Stimulated activated CD4-positive, alpha-beta T cell treated with anti-CD3 and anti-CD28 coated beads, TNF-alpha, amount 100 ng/mL, for 1 hour (primary cell): Measurements from ENCODE around the gene CDC37.
"Not testable (repeated sequence)": the region's sequence is repeated elsewhere in the genome, so short reads cannot be mapped to it uniquely, and the experiment has no call there.

Experiments
- DNase-seq, 3 donors: peaks; one replicate each; pipeline ENCODE4 v3.0.0-alpha.2; 2020; ENCODE audit warnings: low read depth in 3 of 3, low spot score in 1 of 3

Gene CDC37

DNA sequence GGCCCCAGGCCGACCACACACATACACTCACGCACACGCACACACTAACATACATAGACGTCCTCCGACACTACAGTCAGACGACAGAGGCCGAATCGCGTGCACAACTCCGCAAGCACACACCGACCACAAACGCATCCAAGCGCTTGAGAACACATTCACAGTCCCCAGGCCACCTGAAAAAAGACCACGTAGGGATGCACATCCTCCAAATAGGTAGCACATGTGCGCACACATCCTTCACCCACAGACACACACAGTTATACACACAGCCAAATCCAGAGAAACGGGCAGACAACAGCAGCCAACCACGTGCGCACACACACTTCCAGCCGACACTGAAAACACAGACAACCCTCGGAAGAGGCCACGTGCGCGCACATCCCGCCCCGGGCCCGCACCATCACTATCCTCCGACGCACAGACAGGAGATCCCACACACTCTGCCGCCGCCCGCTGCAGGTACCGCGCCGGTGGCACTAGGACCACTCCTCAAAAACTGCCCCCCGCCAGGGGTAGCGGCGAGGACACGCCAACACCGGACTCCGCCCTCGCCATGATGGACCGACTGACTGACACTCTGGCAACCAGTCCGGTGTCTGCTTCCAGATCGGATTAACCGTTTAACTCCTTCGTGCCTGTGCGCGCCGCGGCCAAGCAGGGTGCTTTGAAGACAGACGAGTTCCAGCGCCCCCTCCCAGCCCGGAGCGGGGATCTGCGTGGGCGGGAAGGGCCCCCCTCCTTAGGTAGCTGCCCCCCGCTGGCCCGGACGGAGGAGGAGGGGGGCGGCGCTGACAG is 16.5 kb upstream of the CDC37 start:
- no peak for DNase-seq

DNA sequence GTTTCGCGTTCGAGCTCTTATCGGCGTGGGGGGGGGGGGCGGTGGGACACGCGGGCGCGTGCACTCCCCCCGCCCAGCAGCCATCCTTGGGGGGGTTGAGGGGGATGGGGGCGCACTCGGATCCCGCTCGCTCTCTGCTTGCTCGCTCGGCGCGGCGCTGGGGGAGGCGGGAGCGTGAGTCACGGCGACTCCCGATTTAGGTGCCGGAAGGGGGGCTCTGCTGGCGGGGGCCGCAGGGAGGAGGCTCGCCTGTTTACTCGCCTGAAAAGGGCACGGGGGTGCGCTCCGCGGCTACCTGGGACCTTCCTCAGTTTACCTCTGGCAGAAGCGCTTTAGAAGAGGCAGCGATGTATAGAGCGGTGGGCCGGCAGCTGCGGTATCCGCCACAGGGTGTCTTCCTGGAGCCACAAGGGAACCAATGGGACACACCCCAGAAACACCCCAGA is 15.9 kb upstream of the CDC37 start:
- no peak for DNase-seq

DNA sequence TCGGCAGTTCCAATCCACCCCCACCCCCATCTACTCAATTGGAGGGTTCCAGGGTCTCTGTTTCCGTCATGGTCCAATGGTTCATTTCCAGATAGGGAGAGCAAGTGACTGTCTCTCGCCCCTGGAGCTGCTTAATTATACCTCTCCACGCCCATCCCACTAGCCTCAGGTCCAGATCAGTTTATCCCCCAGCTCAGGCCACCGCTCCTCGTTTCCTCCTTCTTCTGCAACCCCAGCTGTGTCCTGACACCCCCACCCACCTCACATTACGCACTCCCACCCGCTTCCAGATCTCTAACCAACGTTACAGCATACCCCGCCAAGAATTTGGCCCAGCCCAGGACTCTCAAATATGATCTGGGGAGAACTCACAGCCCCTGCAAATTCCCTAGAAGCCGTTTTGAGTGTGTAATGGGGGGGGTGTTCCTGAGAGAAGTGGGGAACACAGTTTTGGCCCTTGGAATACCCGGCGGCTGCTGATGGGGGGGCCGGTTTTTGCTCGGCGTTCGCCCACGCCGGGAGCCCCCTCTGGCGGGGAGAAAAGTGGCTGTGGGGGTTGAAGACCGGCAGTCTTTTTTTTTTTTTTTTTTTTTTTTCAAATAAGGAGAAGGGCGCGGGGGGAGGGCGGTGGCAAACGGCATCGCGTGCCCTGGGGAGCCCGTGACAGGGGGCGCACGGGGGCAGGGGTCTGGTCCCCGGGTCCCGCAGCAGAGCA is 15.3 kb upstream of the CDC37 start:
- DNase-seq: no peak

DNA sequence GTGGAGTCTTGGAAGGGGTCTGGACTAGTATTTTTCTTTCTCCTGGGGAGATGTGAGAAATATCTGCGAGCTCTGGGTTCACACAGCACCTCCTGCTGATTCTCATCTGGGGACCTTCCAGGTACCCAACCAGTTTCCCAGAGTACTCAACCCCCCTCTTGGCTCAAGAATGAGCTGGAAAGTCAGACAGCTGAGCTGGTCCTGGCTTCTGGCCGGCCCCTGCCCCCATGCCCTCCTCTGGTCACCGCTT is 14.8 kb upstream of the CDC37 start:
- DNase-seq: no peak

DNA sequence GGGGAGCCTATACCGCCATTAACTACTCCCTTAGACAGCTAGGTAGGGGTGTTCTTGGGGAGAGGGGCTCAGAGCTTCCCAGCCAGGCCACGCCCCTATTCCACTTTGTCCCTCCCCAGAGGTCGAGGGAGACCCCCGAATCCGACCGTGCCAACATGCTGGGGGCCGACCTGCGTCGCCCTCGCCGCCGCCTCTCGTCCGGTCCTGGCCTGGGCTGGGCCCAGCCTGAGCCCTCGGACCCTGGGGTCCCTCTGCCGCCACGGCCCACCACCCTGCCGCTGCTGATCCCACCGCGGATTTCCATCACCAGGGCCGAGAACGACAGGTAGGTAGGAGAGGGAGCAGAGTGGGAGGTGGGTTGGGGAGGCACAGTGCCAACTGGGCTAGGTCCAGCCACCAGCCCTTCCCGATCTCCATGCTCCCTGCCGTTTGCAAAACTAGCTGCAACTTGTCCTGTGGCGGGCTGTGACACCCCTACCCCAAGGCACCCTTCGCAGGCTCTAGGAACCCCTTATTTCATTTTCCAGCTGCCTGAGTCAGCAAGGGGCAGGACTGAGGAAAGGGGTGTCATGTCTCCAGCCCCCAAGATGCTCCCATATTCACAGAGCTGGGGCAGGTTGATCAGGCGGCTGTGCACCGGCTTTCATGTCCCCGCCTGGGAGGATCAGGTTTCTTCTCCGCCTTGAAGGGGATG is 14.3 kb upstream of the CDC37 start:
- no peak for DNase-seq

DNA sequence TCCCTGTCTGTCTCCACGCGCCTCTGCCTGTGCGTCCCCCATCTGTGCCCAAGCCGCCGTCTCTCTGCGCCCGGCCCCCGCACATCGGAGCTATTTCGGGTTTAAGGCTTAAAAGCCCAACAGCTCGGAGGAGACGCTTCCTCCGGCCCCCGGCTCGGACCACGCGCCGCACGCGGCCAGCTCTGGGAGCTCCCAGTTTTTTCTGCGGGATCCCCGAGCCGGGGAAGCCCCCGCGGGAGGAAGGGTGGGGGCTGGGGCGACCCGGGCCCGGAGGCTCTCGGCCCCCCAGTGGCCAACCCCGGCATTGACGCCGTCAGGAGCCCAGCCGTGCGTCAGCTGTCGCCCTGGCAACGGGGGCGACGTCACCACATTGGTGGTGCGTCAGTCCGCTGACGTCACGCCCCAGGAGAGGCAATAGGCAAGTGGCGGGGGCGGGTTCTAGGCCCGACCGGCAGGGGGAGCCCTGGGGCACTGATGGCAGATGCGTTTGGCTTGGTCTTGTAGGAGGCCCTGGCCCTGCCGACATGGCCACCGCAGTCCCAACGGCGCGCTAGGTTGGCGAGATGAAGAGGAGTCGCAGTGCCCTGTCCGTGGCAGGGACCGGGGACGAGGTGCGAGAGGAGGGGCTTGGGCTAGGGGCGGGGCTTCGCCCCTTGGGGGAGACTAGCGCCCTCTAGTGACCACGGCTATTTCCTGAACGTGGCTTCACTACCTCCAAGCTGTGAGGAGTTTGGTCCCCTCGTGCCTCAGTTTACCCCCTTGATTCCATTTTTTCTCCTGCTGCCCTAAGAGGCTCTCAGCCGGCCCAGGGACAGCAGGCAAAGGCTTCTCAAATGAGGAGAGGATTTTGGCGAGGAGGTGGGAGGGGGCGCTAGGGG is 13.3 kb upstream of the CDC37 start:
- peak; percentile 79 to 92 (median 85) for DNase-seq

DNA sequence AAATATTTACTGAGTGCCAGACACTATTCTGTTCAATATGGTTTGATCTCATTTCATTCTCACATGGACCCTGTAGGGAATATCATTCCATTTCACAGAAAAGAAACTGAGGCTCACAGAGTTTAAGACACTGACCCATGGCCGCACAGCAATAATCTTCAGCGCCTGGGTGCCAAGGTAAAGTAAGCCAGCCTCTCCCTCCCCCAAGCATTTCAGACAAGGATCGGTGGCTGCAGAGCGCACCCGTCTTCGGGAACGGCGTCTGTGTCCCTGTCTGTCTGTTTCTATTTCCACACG is 12.7 kb upstream of the CDC37 start:
- DNase-seq: no peak

DNA sequence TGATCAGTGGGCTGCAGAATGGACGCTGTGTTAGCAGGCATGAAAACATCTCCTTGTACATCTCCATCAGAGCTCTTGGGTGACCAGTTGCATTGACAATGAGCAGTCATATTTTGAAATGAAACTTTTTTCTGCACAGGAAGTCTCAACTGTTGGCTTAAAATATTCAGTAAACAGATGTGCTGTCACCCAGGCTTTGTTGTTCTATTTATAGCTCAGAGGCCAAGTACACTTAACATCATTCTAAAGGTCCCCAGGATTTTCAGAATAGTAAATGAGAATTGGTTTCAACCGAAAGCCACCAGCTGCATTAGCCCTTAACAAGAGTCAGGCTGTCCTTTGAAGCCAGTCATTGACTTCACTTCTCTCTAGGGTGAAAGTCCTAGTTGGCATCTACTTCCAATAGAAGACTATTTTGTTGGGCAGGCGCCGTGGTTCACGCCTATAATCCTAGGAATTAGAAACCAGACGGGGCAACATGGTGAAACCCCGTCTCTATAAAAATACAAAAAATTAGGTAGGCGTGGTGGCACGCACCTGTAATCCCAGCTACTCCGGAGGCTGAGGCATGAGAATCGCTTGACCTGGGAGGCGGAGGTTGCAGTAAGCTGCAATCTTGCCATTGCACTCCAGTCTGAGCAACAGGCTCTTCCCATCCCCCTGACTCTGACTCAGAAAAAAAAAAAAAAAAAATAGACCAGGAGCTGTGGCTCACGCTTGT is 9.1 kb upstream of the CDC37 start:
- DNase-seq: no peak

DNA sequence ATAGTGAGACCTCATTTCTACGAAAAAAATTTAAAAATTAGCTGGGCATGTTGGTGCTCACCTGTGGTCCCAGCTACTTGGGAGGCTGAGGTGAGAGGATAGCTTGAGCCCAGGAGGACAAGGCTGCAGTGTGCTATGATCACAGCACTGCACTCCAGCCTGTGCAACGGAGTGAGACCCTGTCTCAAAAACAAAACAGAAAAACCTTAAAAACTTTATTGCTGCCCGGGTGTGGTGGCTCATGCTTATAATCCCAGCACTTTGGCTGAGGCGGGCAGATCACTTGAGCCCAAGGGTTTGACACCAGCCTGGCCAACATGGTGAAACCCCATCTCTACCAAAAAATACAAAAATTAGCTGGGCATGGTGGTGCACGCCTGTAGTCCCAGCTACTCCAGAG is 7.9 kb upstream of the CDC37 start:
- DNase-seq: not testable (repeated sequence)

DNA sequence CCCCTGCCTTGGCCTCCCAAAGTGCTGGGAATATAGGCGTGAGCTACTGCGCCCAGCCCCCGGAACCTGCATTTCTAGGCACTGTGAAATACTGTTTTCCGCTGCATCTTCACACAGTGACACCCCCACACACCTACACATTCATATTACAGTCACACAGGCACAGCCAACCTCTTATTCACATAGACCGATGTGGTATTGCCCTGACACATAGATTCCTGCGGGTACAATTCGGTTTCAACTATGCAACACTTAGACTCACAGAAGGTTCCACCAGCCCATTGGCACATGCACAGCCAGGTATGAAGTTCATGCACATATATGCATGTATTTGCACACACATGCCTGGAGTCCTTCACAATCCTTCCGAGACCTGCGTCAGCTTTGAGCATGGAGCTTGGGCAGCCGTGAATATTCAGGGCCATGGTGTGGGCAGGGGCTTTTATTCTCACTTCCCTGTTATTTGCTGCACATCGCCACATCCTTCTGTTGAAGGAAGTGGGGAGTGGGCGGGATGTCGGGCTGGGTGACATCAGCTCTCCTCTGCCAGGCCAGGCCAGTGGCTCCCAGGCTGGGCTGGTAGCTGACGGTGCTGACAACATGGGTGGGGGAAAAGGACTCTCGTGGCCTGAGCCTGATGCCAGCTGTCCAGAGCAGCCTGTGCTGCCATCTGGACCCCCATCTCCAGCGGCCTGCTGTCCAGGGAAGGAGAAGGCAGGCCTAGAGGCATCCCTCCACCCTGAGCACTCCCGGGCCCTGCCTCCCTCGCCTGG is 5.4 kb upstream of the CDC37 start:
- no peak for DNase-seq

DNA sequence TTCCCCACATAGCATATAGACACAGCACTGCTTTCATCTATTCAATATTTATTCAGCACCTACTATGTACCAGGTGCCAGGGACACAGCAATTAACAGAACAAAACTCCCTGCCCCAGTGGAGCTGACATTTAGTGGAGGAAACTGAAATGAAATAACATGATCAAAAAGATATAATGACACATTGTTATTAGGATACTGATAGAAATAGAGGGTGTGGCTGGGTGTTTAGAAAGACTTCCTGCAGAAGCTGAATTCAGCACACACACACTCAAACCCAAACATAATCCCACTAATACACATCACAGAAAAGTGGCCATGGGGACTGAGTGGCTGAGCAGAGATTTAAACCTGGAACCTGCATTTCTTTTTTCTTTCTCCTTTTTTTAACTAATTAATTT is 3.8 kb upstream of the CDC37 start:
- no peak for DNase-seq

DNA sequence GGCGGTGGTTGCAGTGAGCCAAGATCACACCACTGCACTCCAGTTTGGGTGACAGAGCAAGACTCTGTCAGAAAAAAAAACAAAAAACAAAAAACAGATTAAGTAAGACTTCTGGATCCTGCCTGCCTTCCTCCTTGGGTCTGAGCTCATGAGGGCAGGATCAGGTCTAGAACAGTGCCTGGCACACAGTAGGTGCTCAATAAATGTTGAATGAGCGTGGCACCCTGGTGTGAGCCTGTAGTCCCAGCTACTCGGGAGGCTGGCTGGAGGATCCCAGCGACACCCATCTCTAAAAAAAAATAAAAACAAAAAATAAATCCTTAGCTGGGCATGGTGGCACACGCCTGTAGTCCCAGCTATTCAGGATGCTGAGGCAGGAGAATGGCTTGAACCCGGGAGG is 2.8 kb upstream of the CDC37 start:
- DNase-seq: no peak

DNA sequence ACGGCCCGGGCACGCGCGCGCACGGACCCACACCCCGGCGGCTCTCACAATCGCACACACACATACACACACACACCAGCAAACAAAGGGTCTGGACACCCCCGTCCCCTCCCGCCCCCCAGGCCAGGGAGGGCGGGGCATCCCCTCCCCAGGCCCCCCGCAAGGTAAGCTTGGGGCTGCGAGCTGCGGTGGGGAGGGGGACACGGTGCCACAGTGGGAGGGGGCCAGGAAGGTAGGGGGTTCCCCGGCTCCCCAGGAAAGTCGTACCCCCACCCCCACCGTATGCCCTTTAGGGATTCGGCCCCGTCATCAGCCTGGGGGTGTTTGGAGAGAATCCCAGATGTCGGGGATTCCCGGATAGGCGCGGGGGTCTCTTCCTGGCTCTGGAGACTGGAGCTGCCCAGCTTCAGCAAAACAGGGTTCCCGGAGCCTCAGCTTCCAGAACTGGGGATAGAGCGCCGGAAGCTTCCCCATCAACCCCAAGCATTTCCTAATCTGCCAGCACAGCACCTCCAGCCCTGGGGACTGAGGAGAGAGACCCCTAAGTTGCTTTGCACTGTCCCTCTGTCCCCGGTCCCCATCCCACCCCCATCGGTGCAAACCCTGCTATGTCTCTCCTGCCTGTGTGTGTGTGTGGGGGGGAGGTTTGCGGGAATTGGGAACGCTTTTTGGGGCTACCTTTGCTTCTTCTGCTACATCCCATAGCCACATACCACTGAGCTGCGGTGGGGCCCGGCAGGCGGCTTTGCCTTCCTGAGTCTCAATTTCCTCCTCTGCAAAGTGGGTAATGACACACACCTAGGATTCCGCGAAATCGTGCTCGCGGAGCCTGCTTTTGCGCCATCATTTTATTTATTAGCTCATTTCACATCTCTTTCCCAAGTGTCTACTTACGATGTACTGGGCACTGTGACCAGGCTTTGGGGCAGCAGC is 1.8 kb upstream of the CDC37 start:
- DNase-seq: no peak

DNA sequence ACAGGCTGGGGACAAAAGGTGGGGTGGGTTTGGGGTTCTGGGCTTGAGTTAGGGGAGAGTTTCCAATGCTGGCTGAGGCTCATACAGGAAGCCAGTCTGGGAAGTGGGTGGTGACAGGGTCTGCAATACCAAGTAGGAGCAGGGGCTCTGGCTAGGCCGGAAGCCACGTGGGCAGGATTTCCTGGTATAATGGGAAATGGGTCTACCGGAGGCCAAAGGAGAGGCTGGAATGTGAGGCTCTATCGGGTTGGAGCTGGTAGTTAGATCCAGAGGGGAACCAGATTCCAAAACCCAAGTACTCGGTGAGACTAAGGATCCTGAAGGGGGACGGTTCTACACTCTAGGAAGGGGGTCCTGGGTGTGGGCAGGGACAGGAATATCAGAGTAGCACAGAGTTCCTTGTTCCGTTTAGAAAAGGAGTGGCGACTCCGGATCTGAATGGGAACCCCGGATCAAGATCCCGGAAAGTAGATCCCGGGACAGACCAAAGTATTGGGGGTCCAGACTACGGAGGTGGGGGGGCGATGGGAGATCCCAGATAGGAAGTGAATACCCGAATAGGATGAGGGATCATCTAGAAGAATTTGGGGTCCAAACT is 802 bp downstream of the CDC37 start:
- DNase-seq: no peak

DNA sequence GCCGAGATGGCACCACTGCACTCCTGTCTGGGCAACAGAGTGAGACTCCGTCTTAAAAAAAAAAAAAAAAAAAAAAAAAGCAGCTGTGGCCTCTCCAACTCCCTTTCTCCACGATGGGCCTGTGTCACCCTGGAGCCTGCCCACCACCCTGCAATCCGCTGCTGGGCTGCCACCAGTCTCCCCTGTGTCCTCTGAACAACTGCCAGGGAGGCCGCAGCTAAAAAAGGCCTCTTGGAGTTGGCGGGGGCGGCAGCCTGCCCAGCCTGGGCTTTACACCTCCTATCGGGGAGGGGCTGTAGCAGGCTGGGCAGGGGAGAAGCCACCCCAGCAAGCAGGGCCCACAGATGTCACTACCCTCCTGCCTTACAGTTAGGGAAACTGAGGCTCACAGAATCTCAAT is 3.5 kb downstream of the CDC37 start:
- no peak for DNase-seq

DNA sequence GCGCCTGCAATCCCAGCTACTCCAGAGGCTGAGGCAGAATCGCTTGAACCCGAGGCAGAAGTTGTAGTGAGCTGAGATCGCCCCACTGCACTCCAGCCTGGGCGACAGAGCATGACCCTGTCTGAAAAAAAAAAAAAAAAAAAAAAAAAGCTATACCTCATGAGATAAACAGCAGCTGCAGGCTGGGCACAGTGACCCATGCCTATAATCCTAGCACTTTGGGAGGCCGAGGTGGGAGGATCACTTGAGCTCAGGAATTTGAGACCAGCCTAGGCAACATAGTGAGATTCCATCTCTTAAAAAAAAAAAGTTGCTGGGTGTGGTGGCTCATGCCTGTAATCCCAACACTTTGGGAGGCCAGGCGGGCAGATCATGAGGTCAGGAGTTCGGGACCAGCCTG is 4.0 kb downstream of the CDC37 start:
- not testable (repeated sequence) for DNase-seq

DNA sequence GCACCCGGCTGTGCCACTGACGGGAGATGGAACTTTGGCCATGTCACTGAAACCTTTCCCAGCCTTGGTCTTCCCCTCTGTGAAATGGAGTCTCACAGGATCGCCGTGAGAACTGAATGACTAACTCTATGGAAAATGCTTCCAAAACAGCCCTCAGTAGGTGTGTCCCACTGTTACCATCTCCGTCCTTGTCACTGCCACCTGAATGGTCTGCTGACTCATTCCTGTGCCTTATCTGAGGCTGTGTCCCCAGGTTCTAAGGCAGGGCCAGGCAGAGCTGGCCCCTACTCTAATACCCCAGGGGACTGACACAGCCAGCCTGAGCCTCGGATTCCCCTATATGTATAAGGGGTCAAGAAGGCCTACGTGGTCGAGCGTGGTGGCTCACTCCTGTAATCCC is 4.5 kb downstream of the CDC37 start:
- no peak for DNase-seq

DNA sequence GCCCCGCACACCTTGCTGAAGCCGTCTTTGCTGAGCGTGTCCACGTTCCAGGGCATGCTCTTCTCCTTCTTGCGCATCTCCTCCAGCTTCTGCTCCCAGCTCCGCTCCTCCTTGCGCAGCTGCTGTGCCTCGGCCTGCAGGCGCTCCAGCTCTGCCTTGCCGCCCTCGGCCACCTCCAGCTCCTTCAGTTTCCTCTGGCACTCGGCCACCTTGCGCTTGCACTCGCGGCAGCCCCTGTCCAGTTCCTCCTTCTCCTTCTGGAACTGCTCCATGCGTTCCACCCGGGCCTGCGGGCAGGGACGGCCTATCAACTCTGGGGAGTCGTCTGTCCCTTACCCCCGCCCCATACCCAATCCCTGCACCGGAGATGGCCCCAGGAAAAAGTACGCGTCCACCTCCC is 7.4 kb downstream of the CDC37 start:
- no peak for DNase-seq

DNA sequence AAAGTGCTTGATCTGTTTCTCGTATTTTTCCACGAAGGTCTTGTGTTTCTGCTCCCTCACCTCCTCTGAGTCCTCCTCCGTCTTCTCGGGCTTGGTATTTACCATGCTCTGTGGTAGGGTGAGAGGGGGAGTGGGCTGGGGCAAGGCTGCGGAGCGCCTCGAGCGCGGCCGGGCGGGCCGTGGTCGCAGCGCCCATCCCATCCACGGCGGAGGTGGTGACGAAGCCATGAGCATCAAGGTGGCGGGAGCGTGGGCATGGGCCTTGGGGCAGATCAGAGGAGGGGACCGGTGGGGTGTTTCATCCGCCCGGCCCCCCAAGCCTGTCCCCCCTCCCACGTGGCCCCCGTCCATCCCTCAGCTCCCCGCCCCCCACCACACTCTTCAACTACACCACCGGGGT is 7.9 kb downstream of the CDC37 start:
- no peak for DNase-seq
